ENCODE data around the gene PDE4D.

PDE4D gene

DNA sequence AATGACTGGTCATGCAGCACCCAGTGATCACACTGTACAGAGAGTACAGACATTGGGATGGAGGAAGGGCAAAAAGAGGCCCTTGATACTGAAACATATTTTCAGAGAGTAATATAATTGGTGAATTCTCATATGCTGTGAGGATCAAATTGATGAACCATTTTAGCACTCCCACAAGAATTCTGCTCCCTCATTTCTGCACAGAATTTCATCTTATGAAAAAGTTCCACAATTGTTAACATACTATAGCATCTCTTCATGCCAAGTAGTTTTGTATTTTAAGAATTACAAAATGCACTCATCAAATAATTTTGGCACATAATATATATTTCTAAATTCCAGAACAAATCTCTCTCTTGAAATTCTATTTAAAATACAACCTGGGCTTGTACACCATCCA, 351.2 kb downstream of the PDE4D start:
- no peak for DNase-seq

- DNase-seq = no peak
Observed at GRCh38 chr5:59540366-59540765, 353.2 kb downstream of the PDE4D start.

GRCh38 chr5:59538750-59539121, 354.8 kb downstream of the PDE4D start:
- no peak for DNase-seq

DNA sequence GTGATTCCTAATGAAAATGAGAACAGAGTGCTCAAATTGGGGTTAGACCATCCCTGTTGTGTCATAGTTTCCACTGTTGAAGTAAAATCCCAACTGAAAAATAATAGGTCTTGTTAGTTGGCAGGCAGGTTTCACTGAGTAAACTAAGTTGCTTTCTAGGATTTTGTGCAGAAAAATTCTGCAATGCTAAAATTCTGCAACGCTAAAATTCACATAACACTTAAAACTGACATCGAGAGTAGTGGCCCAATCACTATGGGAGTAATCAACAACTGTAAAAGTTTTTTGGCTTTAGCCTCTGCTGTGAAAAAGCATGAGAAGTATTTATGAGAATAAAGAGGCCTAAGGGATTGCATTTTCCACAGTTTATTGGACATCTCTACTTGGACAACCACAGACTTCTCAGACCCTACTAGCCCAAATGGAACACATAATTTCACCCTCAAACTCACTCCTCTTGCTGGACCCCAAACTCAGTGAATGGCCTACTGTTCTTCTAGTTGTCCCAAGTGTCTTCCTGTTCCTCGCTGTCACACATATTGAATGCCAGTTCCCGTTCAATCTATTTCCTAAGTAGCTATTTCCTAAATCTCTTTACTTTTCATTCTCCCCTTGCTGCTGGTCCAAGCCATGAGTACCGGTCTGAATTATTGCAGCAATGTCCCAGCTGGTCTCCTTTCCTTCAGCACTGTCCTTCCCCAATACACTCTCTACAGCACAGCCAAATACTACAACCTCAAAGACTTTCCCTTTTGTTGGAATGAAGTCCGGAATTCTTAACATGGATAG, 355.4 kb downstream of the PDE4D start:
- no peak for DNase-seq

- no peak for DNase-seq
Observed at GRCh38 chr5:59536875-59537274, 356.7 kb downstream of the PDE4D start.

GRCh38 chr5:59535561-59535960, 358.0 kb downstream of the PDE4D start:
- DNase-seq = no peak

- no peak for DNase-seq
Observed at GRCh38 chr5:59533730-59534108, 359.8 kb downstream of the PDE4D start.

- no peak for DNase-seq
Observed at GRCh38 chr5:59532979-59533729, 360.4 kb downstream of the PDE4D start.

GRCh38 chr5:59529239-59529638, 364.3 kb downstream of the PDE4D start:
- DNase-seq = no peak

- DNase-seq = no peak
Observed at GRCh38 chr5:59528202-59528862, 365.2 kb downstream of the PDE4D start.

- DNase-seq = no peak
Observed at GRCh38 chr5:59525957-59526356, 367.6 kb downstream of the PDE4D start.

DNA sequence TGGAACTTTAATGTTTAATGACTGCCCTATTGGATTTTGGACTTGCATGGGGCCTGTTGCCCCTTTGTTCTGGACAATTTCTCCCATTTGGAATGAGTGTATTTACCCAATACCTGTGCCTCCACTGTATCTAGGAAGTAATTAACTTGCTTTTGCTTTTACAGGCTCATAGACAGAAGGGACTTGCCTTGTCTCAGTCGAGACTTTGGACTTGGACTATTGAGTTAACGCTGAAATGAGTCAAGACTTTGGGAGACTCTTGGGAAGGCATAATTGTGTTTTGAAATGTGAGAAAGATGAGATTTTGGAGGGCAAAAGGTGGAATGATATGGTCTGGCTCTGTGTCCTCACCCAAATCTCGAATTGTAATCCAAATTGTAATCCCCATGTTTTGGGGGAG, 368.2 kb downstream of the PDE4D start:
- no peak for DNase-seq

- DNase-seq = no peak
Observed at GRCh38 chr5:59522201-59522831, 371.2 kb downstream of the PDE4D start.

DNA sequence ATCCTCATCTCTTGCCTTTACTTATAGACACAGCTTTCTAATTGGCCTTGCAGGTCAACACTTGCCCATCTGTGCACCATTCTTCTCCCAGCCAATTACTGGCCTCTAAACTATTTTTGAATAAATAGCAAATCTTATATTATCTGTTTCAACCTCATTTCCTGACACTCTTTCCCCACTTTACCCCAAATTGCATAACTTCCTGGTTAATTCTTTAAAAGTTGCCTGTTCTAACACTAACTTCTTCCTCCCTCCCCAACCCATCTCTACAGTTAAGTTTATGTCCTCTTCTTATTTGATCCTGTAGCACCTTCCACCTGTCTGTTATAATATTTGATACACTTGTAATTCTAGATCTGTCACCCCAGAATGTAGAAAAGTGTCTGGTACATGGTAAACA, 372.1 kb downstream of the PDE4D start:
- DNase-seq = no peak

DNA sequence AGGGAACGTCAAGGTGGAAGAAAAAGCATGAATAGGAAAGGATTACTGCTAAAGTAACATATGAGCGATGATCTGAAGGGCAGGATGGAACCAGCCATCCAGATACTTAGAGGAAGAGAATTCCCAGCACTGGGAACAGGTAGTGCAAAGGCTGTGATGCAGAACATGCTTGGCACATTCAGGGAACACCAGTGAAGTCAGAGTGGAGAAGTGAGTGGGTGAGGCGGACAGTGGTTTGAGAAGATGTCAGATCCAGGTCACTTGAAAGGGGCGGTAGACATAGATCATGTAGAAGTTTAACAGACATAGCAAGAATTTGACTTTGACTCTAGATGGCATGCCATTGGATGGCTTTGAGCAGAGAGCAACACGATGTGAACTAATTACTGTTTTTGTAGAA, 374.2 kb downstream of the PDE4D start:
- DNase-seq = no peak

DNA sequence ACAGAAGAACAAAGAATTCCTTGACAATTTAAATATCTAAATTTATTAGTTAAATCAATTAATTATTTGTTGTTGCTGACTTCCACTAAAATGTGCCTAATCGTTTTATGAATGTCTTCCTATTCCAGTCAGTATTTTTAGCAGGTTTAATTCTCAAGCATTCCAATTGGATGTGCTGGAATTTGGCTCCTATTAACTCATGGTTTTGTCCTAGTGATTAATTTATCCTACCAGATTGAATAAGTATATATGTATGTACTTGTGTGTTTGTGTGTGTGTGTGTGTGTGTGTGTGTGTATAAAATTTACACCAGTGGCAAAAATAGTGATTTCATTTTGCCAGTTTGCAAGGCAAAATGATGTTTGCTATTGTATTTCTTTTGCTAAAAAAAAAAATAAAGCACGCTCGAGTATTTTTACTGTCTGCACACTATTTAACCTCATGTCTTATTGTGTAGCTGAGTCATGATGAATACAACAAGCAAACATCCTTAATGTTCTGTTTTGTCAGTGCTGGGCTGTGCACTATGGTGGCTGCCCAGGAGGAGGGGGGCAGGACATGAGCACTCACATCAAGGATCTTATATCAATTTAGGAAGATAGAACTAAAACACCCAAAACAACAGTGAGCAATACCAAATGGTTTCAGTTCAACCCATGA, 375.5 kb downstream of the PDE4D start:
- DNase-seq = no peak

DNA sequence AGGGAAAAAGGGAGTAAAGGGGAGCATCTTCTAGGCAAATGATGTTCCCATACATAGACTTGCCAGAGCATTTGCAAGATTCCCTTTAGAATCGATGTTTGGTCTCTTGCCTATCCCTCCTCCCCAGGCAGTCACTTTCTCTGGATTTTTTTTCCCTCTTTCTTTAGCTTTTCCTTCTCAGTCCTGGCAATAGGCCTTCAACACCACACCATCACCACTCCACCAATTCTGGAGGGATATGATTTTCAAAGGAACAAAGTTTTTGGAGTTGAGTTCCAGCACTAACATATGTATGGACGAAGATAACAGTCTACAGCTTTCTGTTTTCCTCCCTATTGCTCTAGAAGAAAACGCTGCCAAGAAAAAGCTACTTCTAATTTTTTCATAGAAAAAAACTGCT, 377.4 kb downstream of the PDE4D start:
- DNase-seq = no peak

DNA sequence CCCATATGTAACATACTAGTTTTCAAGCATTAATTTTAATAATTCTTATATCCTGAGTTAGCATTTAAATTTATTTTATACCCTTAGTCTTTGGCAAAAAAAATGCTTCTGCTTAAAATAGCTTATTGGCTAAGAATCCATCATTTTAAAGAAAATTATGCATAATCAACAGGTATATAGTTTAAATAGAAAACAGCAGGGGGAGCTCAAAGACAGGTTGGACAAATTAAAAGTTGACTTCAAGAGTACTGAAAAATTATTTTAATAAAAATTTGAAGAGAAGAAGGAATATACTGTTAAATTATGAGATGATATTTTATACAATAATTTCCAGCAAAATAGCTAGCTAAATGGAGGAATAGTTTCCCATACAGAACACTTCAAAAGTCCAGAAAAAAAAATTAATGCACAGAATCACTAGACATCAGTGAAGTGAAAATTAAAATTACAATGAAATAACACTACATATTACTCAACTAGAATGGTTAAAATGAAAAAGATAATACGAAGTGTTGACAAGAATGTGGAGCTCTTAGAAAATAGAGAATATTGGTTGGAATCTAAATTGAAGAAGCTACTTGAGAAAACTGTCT, 387.1 kb downstream of the PDE4D start:
- peak in 1 of 2 experiments; percentile 8 for DNase-seq

DNA sequence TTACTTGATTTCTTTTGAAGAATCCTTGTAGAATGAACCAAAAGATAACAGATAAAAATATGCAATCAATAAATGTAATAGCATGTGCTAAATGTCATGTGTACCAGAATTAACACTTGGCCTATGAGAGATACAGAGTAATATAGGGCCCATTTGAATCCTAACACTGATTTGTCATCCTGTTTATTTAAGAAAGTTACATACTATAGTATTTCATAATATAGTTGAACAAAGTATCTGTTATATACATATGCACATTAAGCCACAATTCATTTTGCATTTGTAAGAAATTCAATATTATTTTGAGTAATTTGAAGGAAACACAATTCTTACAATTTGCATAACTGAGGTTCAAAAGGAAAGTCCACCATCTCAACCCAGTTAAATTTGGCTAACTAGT, 389.5 kb downstream of the PDE4D start:
- DNase-seq = no peak

DNA sequence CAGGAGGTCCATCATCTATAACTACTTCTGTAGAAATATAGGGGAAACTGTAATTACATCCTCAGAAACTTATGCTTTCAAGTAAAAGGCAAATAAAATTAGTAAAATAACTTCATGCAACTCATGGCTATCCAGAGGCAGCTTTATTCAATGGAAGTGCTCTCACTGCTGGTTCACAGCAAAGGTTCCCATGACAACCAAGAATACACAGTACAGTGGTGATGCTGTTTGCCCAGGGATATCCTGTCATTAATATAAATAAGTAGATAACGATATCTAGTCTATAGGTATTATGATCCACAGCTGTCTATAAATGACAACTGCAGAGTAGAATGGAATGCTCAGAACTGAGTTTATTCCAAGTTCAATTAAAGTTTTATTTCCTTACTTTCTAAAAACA, 390.3 kb downstream of the PDE4D start:
- peak; percentile 30 to 34 for DNase-seq

DNA sequence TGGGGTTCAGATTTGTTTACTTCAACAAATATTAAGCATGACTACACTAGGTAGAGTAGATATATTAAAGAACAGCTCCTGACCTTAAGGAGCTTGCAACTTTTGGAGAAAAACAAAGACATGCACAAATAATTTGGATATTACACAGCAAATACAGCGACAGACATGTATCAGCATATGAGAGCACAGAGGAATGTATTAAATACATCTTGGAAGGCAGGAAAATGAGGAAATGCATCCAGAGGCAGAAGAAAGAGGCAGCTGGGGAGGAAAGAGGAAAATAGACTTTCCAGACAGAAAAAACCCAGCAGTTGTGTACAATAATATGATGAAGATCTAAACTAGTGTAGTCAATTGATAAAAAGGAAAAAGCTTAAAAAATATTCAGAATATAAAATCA, 392.2 kb downstream of the PDE4D start:
- DNase-seq = no peak

- DNase-seq = no peak
Observed at GRCh38 chr5:59500014-59500413, 393.5 kb downstream of the PDE4D start.

DNA sequence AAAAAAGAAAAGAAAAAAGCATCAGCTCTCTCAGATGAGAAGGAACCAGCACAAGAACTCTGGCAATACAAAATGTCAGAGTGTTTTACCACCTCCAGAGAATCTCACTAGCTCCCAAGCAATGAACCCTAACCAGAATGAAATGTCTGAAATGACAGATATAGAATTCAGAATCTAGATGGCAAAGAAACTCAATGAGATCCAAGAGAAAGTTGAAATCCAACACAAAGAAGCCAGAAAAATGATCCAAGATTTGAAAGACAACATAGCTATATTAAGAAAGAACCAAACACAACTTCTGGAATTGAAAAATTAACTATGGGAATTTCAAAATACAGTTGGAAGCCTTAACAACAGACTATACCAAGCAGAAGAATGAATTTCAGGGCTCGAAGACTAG, 396.3 kb downstream of the PDE4D start:
- DNase-seq = no peak

Measured in SHP77 (cell line).